K562 (cell line): ENCODE data around the gene TMEM266. TPM values are rescaled to one million over a fixed set of nuclear protein-coding genes. Genes with fewer than 3 reads are reported as not detected.

Experiments used
- ATAC-seq: fragments of 200-7000 bp; cut with Tn5 transposase; 3 replicates; pipeline ENCODE4 v1.9.1; 2020; ENCODE audit warnings: moderate library complexity
- BruUV-seq: library from RNA; stranded (reverse); fragments of 400-500 nt; replicated peaks from 2 replicates; lab custom pipeline; 2021; lab: Mats Ljungman, UMichigan
- CTCF ChIA-PET: fragments of 300-600 bp; formaldehyde crosslinking; extraction: SDS; loops from one replicate; lab custom pipeline; 2021; ENCODE audit warnings: low intra/inter-chr PET ratio; lab: Yijun Ruan, JAX
- POLR2A ChIA-PET: fragments of 300-600, 350-650 bp; sonication (Branson Sonifier 250); formaldehyde crosslinking; extraction: SDS; loops from one replicate; lab custom pipeline; 2021; ENCODE audit warnings: antibody characterized with exemption, inconsistent platforms; lab: Yijun Ruan, JAX
- DNase-seq, 4 experiments: peaks; one replicate each; pipeline versions ENCODE4 v3.0.0 to v3.0.0-alpha.2; 2011 to 2018; ENCODE audit warnings: low spot score in 3 of 4, mixed read lengths in 3 of 4; ENCODE audit errors: extremely low read depth in 1 of 4
- FAIRE-seq: peaks from 2 replicates; lab custom pipeline; 2011; peaks lifted over from hg19 to GRCh38; lab: Jason Lieb, UNC
- H2AFZ ChIP-seq: 2 replicates; pipeline ENCODE4 v1.6.0; 2011; ENCODE audit warnings: low read depth, low read length, control low read depth, inconsistent platforms
- H3K27ac ChIP-seq: fragments of 200-600 bp; 3 replicates; pipeline ENCODE4 v1.8.0; 2011; ENCODE audit warnings: low read depth, mild to moderate bottlenecking, control low read depth, inconsistent platforms, low read length, moderate library complexity, mixed read lengths; ENCODE audit errors: extremely low read depth
- H3K27me3 ChIP-seq, 2 experiments: fragments of 300-600 bp in 1 of 2; 2 replicates in 1 of 2; 3 replicates in 1 of 2; pipeline versions ENCODE4 v1.6.0 to v1.8.0; 2011; ENCODE audit warnings: inconsistent platforms in 2 of 2, low read length in 2 of 2, mild to moderate bottlenecking in 1 of 2, mixed read lengths in 1 of 2, moderate library complexity in 1 of 2; ENCODE audit not compliant: control insufficient read depth in 2 of 2, insufficient read depth in 2 of 2
- H3K36me3 ChIP-seq: fragments of 300-600 bp; 3 replicates; pipeline ENCODE4 v1.8.0; 2011; ENCODE audit warnings: mild to moderate bottlenecking, low read length, inconsistent platforms; ENCODE audit not compliant: control insufficient read depth, insufficient read depth
- H3K4me1 ChIP-seq, 2 experiments: fragments of 200-600 bp in 1 of 2; replicated peaks in 1 of 2; 2 replicates in 1 of 2; 3 replicates in 1 of 2; pipeline versions ENCODE4 v1.5.1 to v1.8.0; 2011; ENCODE audit warnings: inconsistent platforms in 2 of 2, low read length in 2 of 2, mild to moderate bottlenecking in 1 of 2, mixed read lengths in 1 of 2, moderate library complexity in 1 of 2; ENCODE audit not compliant: control insufficient read depth in 2 of 2, insufficient read depth in 2 of 2
- H3K4me2 ChIP-seq: 2 replicates; pipeline ENCODE4 v1.6.1; 2011; ENCODE audit warnings: low read length, control low read depth, inconsistent platforms, mixed read lengths; ENCODE audit not compliant: insufficient read depth
- H3K4me3 ChIP-seq: fragments of 200-600 bp; sonication (generic), shearing (Covaris generic); 2 replicates; pipeline ENCODE4 v1.5.1; 2016; ENCODE audit warnings: control low read depth, inconsistent platforms
- H3K79me2 ChIP-seq: fragments of 200-600 bp; 3 replicates; pipeline ENCODE4 v1.8.0; 2011; ENCODE audit warnings: low read length, inconsistent platforms; ENCODE audit not compliant: control insufficient read depth, insufficient read depth
- H3K9ac ChIP-seq, 2 experiments: 2 replicates each; pipeline versions ENCODE4 v1.6.0 to v1.6.1; 2011; ENCODE audit warnings: low read depth in 2 of 2, low read length in 2 of 2, control low read depth in 1 of 2, inconsistent platforms in 1 of 2, mild to moderate bottlenecking in 1 of 2, mixed read lengths in 1 of 2; ENCODE audit not compliant: insufficient read depth in 1 of 2
- H3K9me1 ChIP-seq: one replicate; pipeline ENCODE4 v1.6.0; 2011; ENCODE audit warnings: inconsistent platforms, mild to moderate bottlenecking, low read length, moderate library complexity; ENCODE audit not compliant: control insufficient read depth, insufficient read depth
- H3K9me3 ChIP-seq: replicated peaks from 2 replicates; pipeline ENCODE4 v1.5.1; 2011; ENCODE audit warnings: low read depth, low read length, inconsistent platforms; ENCODE audit not compliant: control insufficient read depth, insufficient read depth
- H4K20me1 ChIP-seq: replicated peaks from 2 replicates; pipeline ENCODE4 v1.6.1; 2011; ENCODE audit warnings: low read length, inconsistent platforms, mixed read lengths; ENCODE audit not compliant: control insufficient read depth, insufficient read depth
- ARID2 ChIP-seq: fragments of 450-650 bp; IDR thresholded peaks from 2 replicates; pipeline ENCODE4 v1.6.1; 2017; ENCODE audit warnings: antibody characterized with exemption, mild to moderate bottlenecking
- MED1 ChIP-seq: sonication (generic); formaldehyde crosslinking; IDR thresholded peaks from 2 replicates; pipeline ENCODE4 v1.8.1; 2023; ENCODE audit warnings: missing genetic modification reagents, borderline replicate concordance
- POLR2G ChIP-seq: fragments of 200-400 bp; formaldehyde crosslinking; IDR thresholded peaks from 2 replicates; pipeline ENCODE4 v1.6.1; 2017; ENCODE audit warnings: low read depth, mild to moderate bottlenecking, antibody characterized with exemption, low read length, moderate library complexity
- RBM22 ChIP-seq: fragments of 200-400 bp; formaldehyde crosslinking; IDR thresholded peaks from 2 replicates; pipeline ENCODE4 v1.6.1; 2018; ENCODE audit warnings: low read length, low read depth; ENCODE audit not compliant: poor library complexity, severe bottlenecking
- ZHX1 ChIP-seq: fragments of 150-350 bp; conservative IDR thresholded peaks from 2 replicates; pipeline ENCODE4 v1.6.1; 2014; ENCODE audit warnings: low read length
- WGBS: fragments of 100-300 bp; shearing (Covaris generic); methylation state at CpG from one replicate; pipeline ENCODE4 v1.1.6; 2016; ENCODE audit warnings: low coverage, mixed read lengths; ENCODE audit not compliant: insufficient coverage; ENCODE audit errors: missing lambda C conversion rate; 5-methylcytosine and 5-hydroxymethylcytosine counted together
- in situ Hi-C: fragments of 300-500 bp; cut with MboI; formaldehyde crosslinking; loops from 4 replicates; pipeline ENCODE4 v1.15.0; 2018; ENCODE audit warnings: inconsistent platforms, mixed read lengths
- intact Hi-C: fragments of 100-400 bp; cut with micrococcal nuclease; formaldehyde crosslinking; loops from 2 replicates; pipeline ENCODE4 v1.14.2; 2022
- polyA plus RNA-seq, 8 experiments: library from polyadenylated mRNA; depleted of rRNA in 4 of 8; stranded (reverse) in 5 of 8; unstranded in 3 of 8; fragments of >200 nt; fragmentation: Nextera tagmentation in 2 of 8; fragmentation: Illumina TruSeq in 1 of 8; extraction: Ambion mirVana in 2 of 8; extraction: Trizol in 1 of 8; gene quantifications; 2 replicates each; pipeline versions ENCODE4 v1.2.1 to v1.2.3, GENCODE V29; 2011 to 2014; ENCODE audit warnings: inconsistent platforms in 1 of 8, missing spikeins in 1 of 8
- total RNA-seq, 7 experiments: library from RNA; depleted of rRNA in 6 of 7; stranded (reverse); fragments of >200 nt in 6 of 7; fragmentation: Illumina TruSeq in 2 of 7; extraction: Trizol in 2 of 7; gene quantifications; 2 replicates each; pipeline versions ENCODE4 v1.2.1 to v1.2.3, GENCODE V29; 2011 to 2021; ENCODE audit warnings: low replicate concordance in 1 of 7

TMEM266 gene
- total and polyA plus RNA-seq, 9 of the 15 experiments (the other 6 are each of a cell fraction or from before 2014, with no cell fraction given), result not detected

DNA sequence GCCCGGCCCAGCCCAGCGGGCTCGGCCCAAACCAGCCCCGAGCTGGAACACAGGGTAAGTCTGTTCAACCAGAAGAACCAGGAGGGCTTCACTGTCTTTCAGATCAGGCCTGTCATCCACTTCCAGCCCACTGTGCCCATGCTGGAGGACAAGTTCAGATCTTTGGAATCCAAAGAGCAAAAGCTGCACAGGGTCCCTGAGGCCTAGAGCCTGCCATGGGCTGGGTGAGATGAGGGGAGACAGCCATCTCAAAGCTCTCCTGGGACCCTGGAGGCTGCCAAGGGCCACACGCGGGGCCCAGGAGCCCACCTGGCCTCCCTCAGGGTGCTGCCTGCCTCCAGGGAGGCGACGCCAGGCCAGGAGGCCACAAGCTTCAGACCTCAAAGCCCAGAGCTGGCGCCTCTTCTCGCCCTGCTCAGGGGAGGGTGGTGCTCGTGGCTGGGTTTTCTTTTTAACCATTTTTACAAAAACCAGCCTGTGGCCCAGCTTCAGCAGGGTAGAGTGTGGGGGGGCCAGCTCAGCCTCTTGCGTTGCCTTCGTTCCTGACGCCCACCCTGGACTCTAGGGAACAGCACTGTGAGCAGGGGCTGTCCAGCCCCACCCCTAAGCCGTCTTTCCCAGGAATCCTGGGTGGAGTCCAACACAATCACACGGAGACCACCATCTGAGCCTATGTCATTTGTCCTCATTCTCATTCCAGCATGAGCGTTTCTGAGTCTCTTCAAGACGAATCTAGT, 144.5 kb downstream of the TMEM266 start:
- Histone ChIP-seq H3K9ac (peak overlapping the region in 1 of 2 experiments; percentile 38; a peak in 1 of 4 replicates), H3K4me2 (no peak overlapping the region), H3K27me3 (no peaks in the 10 kb centered on the region), H3K9me1 (peaks cover 4% of the 10 kb centered on the region), H3K9me3 (no peaks in the 10 kb centered on the region), H3K4me3 (no peak overlapping the region), H2AFZ (no peak overlapping the region), H4K20me1 (peaks cover 2% of the 10 kb centered on the region; the same call in 1 of the 2 replicates), H3K4me1 (peaks cover 1 to 5% of the 10 kb centered on the region in 2 experiments; a peak in 4 of 5 replicates), H3K79me2 (no peaks in the 10 kb centered on the region), H3K36me3 (peaks cover 25% of the 10 kb centered on the region; the same call in 2 of the 3 replicates), H3K27ac (no peak overlapping the region)
- peak; percentile 15 for TF ChIP-seq RBM22
- TF ChIP-seq MED1 (CRISPR knock-in tag), result no peak
- no peak for TF ChIP-seq ZHX1
- peak; percentile 73 for TF ChIP-seq POLR2G
- TF ChIP-seq ARID2, result no peak
- ChIA-PET POLR2A (interaction anchor here (1.1 kb wide), 1 partner anchor 10 kb away, joined by 6 read pairs; no protein-coding TSS in a partner anchor), CTCF (no interaction called here)
- no peak for DNase-seq
- no TSS peak for BruUV-seq
- FAIRE-seq, result no peak
- intact Hi-C loops, result no loop called here
- in situ Hi-C loops, result no loop called here
- WGBS, result 79% methylated on average over 13 of the region's 18 CpGs
- ATAC-seq, result no peak
